ENCODE measurements around the gene BEX4.

The BEX4 gene

GRCh38 chrX:103240155-103240554, 25.2 kb downstream of the BEX4 start:
- in situ Hi-C loops (cut with HindIII; ENCODE audit: low sequenced_read_pairs), result no loop called here
- no peak for TF ChIP-seq CTCF (IDR thresholded peaks at IDR 0.05; ENCODE audit: low read depth, low read length)

GRCh38 chrX:103248553-103248952, 33.6 kb downstream of the BEX4 start:
- no peak overlapping the region for H3K4me3 ChIP-seq (ENCODE audit: low read depth, low read length)
- peak; percentile 34 for TF ChIP-seq CTCF (IDR thresholded peaks at IDR 0.05; ENCODE audit: low read depth, low read length)
- in situ Hi-C loops (cut with HindIII; ENCODE audit: low sequenced_read_pairs), result no loop called here
- peak; percentile 22 for DNase-seq (ENCODE audit: low read depth, low spot score)

More at GRCh38 chrX:103240155-103240554, 25.2 kb downstream of the BEX4 start:
- no peak overlapping the region for H3K4me3 ChIP-seq (ENCODE audit: low read depth, low read length)
- DNase-seq (ENCODE audit: low read depth, low spot score), result no peak

GRCh38 chrX:103249805-103250204, 34.9 kb downstream of the BEX4 start:
- no peak for DNase-seq (ENCODE audit: low read depth, low spot score)
- in situ Hi-C loops (cut with HindIII; ENCODE audit: low sequenced_read_pairs), result no loop called here
- no peak overlapping the region for H3K4me3 ChIP-seq (ENCODE audit: low read depth, low read length)
- no peak for TF ChIP-seq CTCF (IDR thresholded peaks at IDR 0.05; ENCODE audit: low read depth, low read length)

GRCh38 chrX:103250977-103251376, 36.1 kb downstream of the BEX4 start:
- in situ Hi-C loops (cut with HindIII; ENCODE audit: low sequenced_read_pairs), result no loop called here
- no peak for TF ChIP-seq CTCF (IDR thresholded peaks at IDR 0.05; ENCODE audit: low read depth, low read length)
- H3K4me3 ChIP-seq (ENCODE audit: low read depth, low read length), result no peak overlapping the region
- DNase-seq (ENCODE audit: low read depth, low spot score), result no peak

- peak; percentile 0 for DNase-seq (ENCODE audit: low read depth, low spot score)
- no peak for TF ChIP-seq CTCF (IDR thresholded peaks at IDR 0.05; ENCODE audit: low read depth, low read length)
- H3K4me3 ChIP-seq (ENCODE audit: low read depth, low read length), result peak overlapping the region; percentile 75
- in situ Hi-C loops (cut with HindIII; ENCODE audit: low sequenced_read_pairs), result no loop called here
Measured at GRCh38 chrX:103253608-103254007, 38.7 kb downstream of the BEX4 start.

- in situ Hi-C loops (cut with HindIII; ENCODE audit: low sequenced_read_pairs), result no loop called here
- peak; percentile 40 for DNase-seq (ENCODE audit: low read depth, low spot score)
- H3K4me3 ChIP-seq (ENCODE audit: low read depth, low read length), result peak overlapping the region; percentile 75
- no peak for TF ChIP-seq CTCF (IDR thresholded peaks at IDR 0.05; ENCODE audit: low read depth, low read length)
Measured at GRCh38 chrX:103254171-103254824, 39.4 kb downstream of the BEX4 start.
